Measurements from ENCODE around the gene TRIO.
"Not testable (repeated sequence)": the region's sequence is repeated elsewhere in the genome, so short reads cannot be mapped to it uniquely, and the experiment has no call there.

Gene TRIO

GRCh38 chr5:14424011-14424685, 281.0 kb downstream of the TRIO start:
- DNase-seq: no peak

GRCh38 chr5:14425559-14425958, 282.4 kb downstream of the TRIO start:
- DNase-seq: no peak

GRCh38 chr5:14426521-14426920, 283.4 kb downstream of the TRIO start:
- no peak for DNase-seq

GRCh38 chr5:14428302-14429081, 285.4 kb downstream of the TRIO start:
- DNase-seq: no peak

GRCh38 chr5:14429101-14430050, 286.2 kb downstream of the TRIO start:
- DNase-seq: no peak

GRCh38 chr5:14431534-14431933, 288.4 kb downstream of the TRIO start:
- DNase-seq: no peak

GRCh38 chr5:14432931-14433589, 289.9 kb downstream of the TRIO start:
- DNase-seq: no peak

- DNase-seq: no peak
Observed at GRCh38 chr5:14435481-14435880, 292.3 kb downstream of the TRIO start.

- not testable (repeated sequence) for DNase-seq
Observed at GRCh38 chr5:14436122-14436521, 293.0 kb downstream of the TRIO start.

GRCh38 chr5:14436801-14437542, 293.8 kb downstream of the TRIO start:
- no peak for DNase-seq

GRCh38 chr5:14438195-14438606, 295.1 kb downstream of the TRIO start:
- DNase-seq: no peak

GRCh38 chr5:14439087-14439871, 296.1 kb downstream of the TRIO start:
- no peak for DNase-seq

- DNase-seq: no peak
Observed at GRCh38 chr5:14440223-14440581, 297.1 kb downstream of the TRIO start.

- no peak for DNase-seq
Observed at GRCh38 chr5:14440582-14441431, 297.7 kb downstream of the TRIO start.

GRCh38 chr5:14441641-14442040, 298.5 kb downstream of the TRIO start:
- no peak for DNase-seq

- DNase-seq: no peak
Observed at GRCh38 chr5:14442536-14442935, 299.4 kb downstream of the TRIO start.

GRCh38 chr5:14443671-14444093, 300.5 kb downstream of the TRIO start:
- DNase-seq: no peak

GRCh38 chr5:14444161-14444560, 301.0 kb downstream of the TRIO start:
- DNase-seq: no peak

- DNase-seq: no peak
Observed at GRCh38 chr5:14445013-14445412, 301.9 kb downstream of the TRIO start.

Measured in activated CD8-positive, alpha-beta memory T cell treated with anti-CD3 and anti-CD28 coated beads for 24 hours (primary cell).